DOHH2 (cell line): ENCODE results near the gene CCDC122.

Experiments
- H3F3A ChIP-seq: fragments of 200-600 bp; sonication (generic), shearing (Covaris generic); 2 replicates; pipeline ENCODE4 v1.6.0; 2016; ENCODE audit warnings: antibody characterized with exemption, mild to moderate bottlenecking; ENCODE audit not compliant: control insufficient read depth, insufficient read depth
- H3K27ac ChIP-seq: fragments of 200-600 bp; sonication (generic); 2 replicates; pipeline ENCODE4 v1.5.1; 2014; ENCODE audit warnings: low read depth, mild to moderate bottlenecking, low read length, moderate library complexity
- H3K27me3 ChIP-seq: fragments of 200-600 bp; sonication (generic); 2 replicates; pipeline ENCODE4 v1.6.1; 2014; ENCODE audit warnings: mild to moderate bottlenecking, low read length, mixed read lengths; ENCODE audit not compliant: control insufficient read depth
- H3K36me3 ChIP-seq: fragments of 200-600 bp; sonication (generic); 2 replicates; pipeline ENCODE4 v1.6.1; 2014; ENCODE audit warnings: mild to moderate bottlenecking, low read length, moderate library complexity, mixed read lengths; ENCODE audit not compliant: control insufficient read depth
- H3K4me1 ChIP-seq: fragments of 200-600 bp; sonication (generic); 2 replicates; pipeline ENCODE4 v1.6.1; 2014; ENCODE audit warnings: mild to moderate bottlenecking, low read length, mixed read lengths; ENCODE audit not compliant: control insufficient read depth
- H3K4me2 ChIP-seq: fragments of 200-600 bp; sonication (generic); 2 replicates; pipeline ENCODE4 v1.6.0; 2014; ENCODE audit warnings: mild to moderate bottlenecking, low read length, moderate library complexity
- H3K4me3 ChIP-seq: fragments of 200-600 bp; sonication (generic); 2 replicates; pipeline ENCODE4 v1.5.1; 2014; ENCODE audit warnings: mild to moderate bottlenecking, low read length, mixed read lengths
- H3K79me2 ChIP-seq: fragments of 200-600 bp; sonication (generic); 2 replicates; pipeline ENCODE4 v1.6.1; 2014; ENCODE audit warnings: mild to moderate bottlenecking, low read length, mixed read lengths; ENCODE audit not compliant: control insufficient read depth
- H3K9me2 ChIP-seq: fragments of 200-600 bp; sonication (generic); replicated peaks from 2 replicates; pipeline ENCODE4 v1.6.1; 2014; ENCODE audit warnings: mild to moderate bottlenecking, low read length, mixed read lengths; ENCODE audit not compliant: control insufficient read depth
- H3K9me3 ChIP-seq: fragments of 200-600 bp; sonication (generic); 2 replicates; pipeline ENCODE4 v1.6.1; 2014; ENCODE audit warnings: antibody characterized with exemption, low read length, mixed read lengths; ENCODE audit not compliant: control insufficient read depth, insufficient read depth
- H4K20me1 ChIP-seq: fragments of 200-600 bp; sonication (generic); 2 replicates; pipeline ENCODE4 v1.6.0; 2014; ENCODE audit warnings: low read depth, mild to moderate bottlenecking, antibody characterized with exemption, low read length, moderate library complexity; ENCODE audit not compliant: control insufficient read depth, insufficient read depth
- CTCF ChIP-seq: fragments of 200-600 bp; sonication (generic); IDR thresholded peaks from one replicate; pipeline ENCODE4 v1.5.1; 2014; ENCODE audit warnings: antibody characterized with exemption, mild to moderate bottlenecking, low read depth, low read length; ENCODE audit not compliant: poor library complexity, severe bottlenecking
- EZH2phosphoT487 ChIP-seq: fragments of 200-600 bp; sonication (generic); IDR thresholded peaks from 2 replicates; pipeline ENCODE4 v1.6.1; 2017; ENCODE audit warnings: borderline replicate concordance, mild to moderate bottlenecking, antibody characterized with exemption, low read length, moderate library complexity, mixed read lengths

CCDC122 gene

GRCh38 chr13:43884222-43884621 is 4.7 kb upstream of the CCDC122 start:
- Histone ChIP-seq H3K36me3 (peaks cover 70% of the 10 kb centered on the region), H3F3A (no peaks in the 10 kb centered on the region), H3K27ac (no peak overlapping the region), H3K9me2 (no peaks in the 10 kb centered on the region), H3K4me3 (no peak overlapping the region), H3K9me3 (peaks cover 3% of the 10 kb centered on the region; the same call in 1 of the 2 replicates), H3K4me2 (no peak overlapping the region), H3K79me2 (peaks cover 42% of the 10 kb centered on the region), H3K27me3 (no peaks in the 10 kb centered on the region), H3K4me1 (peaks cover 44% of the 10 kb centered on the region), H4K20me1 (no peaks in the 10 kb centered on the region)
- TF ChIP-seq CTCF (no peak), EZH2phosphoT487 (no peak)

GRCh38 chr13:43883631-43884030 is 4.1 kb upstream of the CCDC122 start:
- peaks cover 48% of the 10 kb centered on the region for H3K79me2 ChIP-seq
- no peak overlapping the region for H3K27ac ChIP-seq
- peaks cover 44% of the 10 kb centered on the region for H3K4me1 ChIP-seq
- H3K36me3 ChIP-seq: peaks cover 71% of the 10 kb centered on the region
- no peak for TF ChIP-seq CTCF
- no peak for TF ChIP-seq EZH2phosphoT487
- H4K20me1 ChIP-seq: no peaks in the 10 kb centered on the region
- no peaks in the 10 kb centered on the region for H3K9me2 ChIP-seq
- H3K27me3 ChIP-seq: no peaks in the 10 kb centered on the region
- H3K4me3 ChIP-seq: no peak overlapping the region
- H3K9me3 ChIP-seq: peaks cover 3% of the 10 kb centered on the region; the same call in 1 of the 2 replicates
- peaks cover 4% of the 10 kb centered on the region for H3F3A ChIP-seq
- H3K4me2 ChIP-seq: no peak overlapping the region; the same call in 1 of the 2 replicates

- Histone ChIP-seq H3K27me3 (no peaks in the 10 kb centered on the region), H3K4me2 (peak overlapping the region; percentile 95), H3K9me3 (peaks cover 3% of the 10 kb centered on the region; the same call in 1 of the 2 replicates), H4K20me1 (no peaks in the 10 kb centered on the region), H3K79me2 (peaks cover 58% of the 10 kb centered on the region), H3K36me3 (peaks cover 61% of the 10 kb centered on the region), H3K27ac (0 out of 2 replicates have a peak overlapping the region, but pooled peaks have one; percentile 95), H3K4me1 (peaks cover 57% of the 10 kb centered on the region), H3K9me2 (no peaks in the 10 kb centered on the region), H3K4me3 (peak overlapping the region; percentile 89), H3F3A (peaks cover 22% of the 10 kb centered on the region)
- TF ChIP-seq CTCF (no peak), EZH2phosphoT487 (no peak)
These were observed 2.0 kb upstream of the CCDC122 start for GRCh38 chr13:43881580-43881979.

GRCh38 chr13:43880926-43881325 is 1.4 kb upstream of the CCDC122 start:
- Histone ChIP-seq H3K27ac (peak overlapping the region; percentile 95), H3K36me3 (peaks cover 62% of the 10 kb centered on the region), H3K9me2 (no peaks in the 10 kb centered on the region), H3K4me2 (peak overlapping the region; percentile 95), H4K20me1 (no peaks in the 10 kb centered on the region), H3K4me1 (peaks cover 63% of the 10 kb centered on the region), H3K27me3 (no peaks in the 10 kb centered on the region), H3K79me2 (peaks cover 64% of the 10 kb centered on the region), H3K9me3 (peaks cover 9% of the 10 kb centered on the region), H3K4me3 (peak overlapping the region; percentile 89), H3F3A (peaks cover 28% of the 10 kb centered on the region)
- TF ChIP-seq EZH2phosphoT487: no peak
- no peak for TF ChIP-seq CTCF
